Mammary epithelial cell (primary cell): ENCODE measurements around the gene KRTCAP2.
A peak's percentile ranks its signal among the peaks of the same experiment; 100 is the strongest.

Experiments used
- CTCF ChIP-seq, 2 donors: IDR thresholded peaks in 1 of 2; conservative IDR thresholded peaks in 1 of 2; 2 replicates each; pipeline ENCODE4 v1.5.1; 2011 to 2012; ENCODE audit warnings: inconsistent platforms in 2 of 2, low read length in 2 of 2, mild to moderate bottlenecking in 2 of 2, control low read depth in 1 of 2, low read depth in 1 of 2; ENCODE audit not compliant: insufficient read depth in 1 of 2; ENCODE audit errors: extremely low read depth in 1 of 2
- EZH2 ChIP-seq: IDR thresholded peaks from 2 replicates; pipeline ENCODE4 v1.6.1; 2012; ENCODE audit warnings: low read length, inconsistent platforms, borderline replicate concordance

GRCh38 chr1:155125511-155125945, 47.6 kb downstream of the KRTCAP2 start:
- TF ChIP-seq CTCF (conservative IDR thresholded peaks at IDR 0.05 in 1 of 2, IDR thresholded peaks at IDR 0.05 in 1 of 2; ENCODE audit: extremely low read depth in 1 of 2, insufficient read depth in 1 of 2, low read depth in 1 of 2, low read length in 2 of 2) (peak in 1 of 2 donors; percentile 15), EZH2 (no peak)
